KOPT-K1 (cell line): ENCODE measurements around the gene FAM72B.
"Not testable (repeated sequence)": the region's sequence is repeated elsewhere in the genome, so short reads cannot be mapped to it uniquely, and the experiment has no call there.

Experiments used
- H3K27ac ChIP-seq: fragments of 200-600 bp; sonication (generic); 2 replicates; pipeline ENCODE4 v1.5.1; 2016; ENCODE audit warnings: antibody characterized with exemption, mild to moderate bottlenecking, low read depth, low read length; ENCODE audit not compliant: poor library complexity, severe bottlenecking
- H3K36me3 ChIP-seq: fragments of 200-600 bp; sonication (generic); 2 replicates; pipeline ENCODE4 v1.5.1; 2017; ENCODE audit warnings: antibody characterized with exemption, mild to moderate bottlenecking, low read length, moderate library complexity; ENCODE audit not compliant: insufficient read depth
- H3K9me3 ChIP-seq: fragments of 200-600 bp; sonication (generic); 2 replicates; pipeline ENCODE4 v1.5.1; 2017; ENCODE audit warnings: antibody characterized with exemption, low read length, mild to moderate bottlenecking; ENCODE audit not compliant: insufficient read depth, poor library complexity, severe bottlenecking

Gene FAM72B

GRCh38 chr1:121168152-121168668 is 15.9 kb downstream of the FAM72B start:
- H3K27ac ChIP-seq, H3K36me3 ChIP-seq, H3K9me3 ChIP-seq: not testable (repeated sequence)

GRCh38 chr1:121167225-121167738 is 16.9 kb downstream of the FAM72B start:
- H3K27ac ChIP-seq, H3K36me3 ChIP-seq, H3K9me3 ChIP-seq: not testable (repeated sequence)

- not testable (repeated sequence) for H3K36me3 ChIP-seq, H3K27ac ChIP-seq, H3K9me3 ChIP-seq
Measured at GRCh38 chr1:121165296-121165695, 18.8 kb downstream of the FAM72B start.

- H3K9me3 ChIP-seq, H3K27ac ChIP-seq, H3K36me3 ChIP-seq: not testable (repeated sequence)
Measured at GRCh38 chr1:121163850-121164757, 20.0 kb downstream of the FAM72B start.

- not testable (repeated sequence) for H3K9me3 ChIP-seq, H3K36me3 ChIP-seq, H3K27ac ChIP-seq
Measured at GRCh38 chr1:121161199-121161901, 22.8 kb downstream of the FAM72B start.

GRCh38 chr1:121160118-121160517 is 24.0 kb downstream of the FAM72B start:
- H3K36me3 ChIP-seq, H3K9me3 ChIP-seq, H3K27ac ChIP-seq: not testable (repeated sequence)

- H3K36me3 ChIP-seq, H3K27ac ChIP-seq, H3K9me3 ChIP-seq: not testable (repeated sequence)
Measured at GRCh38 chr1:121157609-121158008, 26.5 kb downstream of the FAM72B start.

- not testable (repeated sequence) for H3K36me3 ChIP-seq
Measured at GRCh38 chr1:121156958-121157603, 27.1 kb downstream of the FAM72B start.

GRCh38 chr1:121155671-121156358 is 28.3 kb downstream of the FAM72B start:
- H3K27ac ChIP-seq, H3K36me3 ChIP-seq, H3K9me3 ChIP-seq: not testable (repeated sequence)

More at GRCh38 chr1:121156958-121157603, 27.1 kb downstream of the FAM72B start:
- H3K9me3 ChIP-seq, H3K27ac ChIP-seq: not testable (repeated sequence)

- H3K36me3 ChIP-seq, H3K9me3 ChIP-seq, H3K27ac ChIP-seq: not testable (repeated sequence)
Measured at GRCh38 chr1:121154811-121155210, 29.3 kb downstream of the FAM72B start.

GRCh38 chr1:121152788-121153187 is 31.4 kb downstream of the FAM72B start:
- not testable (repeated sequence) for H3K9me3 ChIP-seq, H3K27ac ChIP-seq, H3K36me3 ChIP-seq

- not testable (repeated sequence) for H3K27ac ChIP-seq, H3K9me3 ChIP-seq, H3K36me3 ChIP-seq
Measured at GRCh38 chr1:121151294-121151693, 32.8 kb downstream of the FAM72B start.

- not testable (repeated sequence) for H3K9me3 ChIP-seq, H3K27ac ChIP-seq, H3K36me3 ChIP-seq
Measured at GRCh38 chr1:121148489-121149190, 35.5 kb downstream of the FAM72B start.

- not testable (repeated sequence) for H3K27ac ChIP-seq, H3K36me3 ChIP-seq, H3K9me3 ChIP-seq
Measured at GRCh38 chr1:121140393-121140792, 43.7 kb downstream of the FAM72B start.
